A549 (cell line): ENCODE data around the gene ANKRD18B.
"Not testable (repeated sequence)": the region's sequence is repeated elsewhere in the genome, so short reads cannot be mapped to it uniquely, and the experiment has no call there.

ENCODE experiments used
- JUNB ChIP-seq: fragments of >200 bp; sonication (Bioruptor Twin); formaldehyde crosslinking; IDR thresholded peaks from 2 replicates; pipeline ENCODE4 v1.6.1; 2016
- MYC ChIP-seq: IDR thresholded peaks from 2 replicates; pipeline ENCODE4 v1.6.1; 2012; ENCODE audit warnings: mild to moderate bottlenecking, inconsistent platforms, low read length, improper control_type of control experiment, borderline replicate concordance
- POLR2A ChIP-seq: IDR thresholded peaks from 2 replicates; pipeline ENCODE4 v1.6.1; 2012; ENCODE audit warnings: mild to moderate bottlenecking, low read length

GRCh38 chr9:33604249-33604648 is 80.2 kb downstream of the ANKRD18B start:
- not testable (repeated sequence) for TF ChIP-seq POLR2A, MYC, JUNB
